ENCODE results near the gene BTLA.

BTLA gene

DNA sequence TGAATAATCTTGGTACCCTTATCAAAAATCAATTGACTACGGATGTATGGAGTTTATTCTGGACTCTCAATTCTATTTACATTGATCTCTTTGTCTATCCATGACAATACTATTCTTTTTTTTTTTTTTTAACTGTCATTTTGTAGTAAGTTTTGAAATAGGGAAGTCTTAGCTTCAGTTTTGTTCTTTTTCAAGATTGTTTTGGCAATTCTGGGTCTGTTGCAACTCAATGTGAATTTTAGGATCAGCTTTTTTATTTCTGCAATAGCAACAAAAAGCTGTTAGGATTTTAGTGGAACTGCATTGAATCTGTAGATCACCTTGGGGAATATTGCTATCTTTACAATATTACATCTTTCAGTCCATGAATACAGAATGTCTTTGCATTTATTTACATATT is 21.4 kb downstream of the BTLA start:
- TF ChIP-seq, protein P1, sequence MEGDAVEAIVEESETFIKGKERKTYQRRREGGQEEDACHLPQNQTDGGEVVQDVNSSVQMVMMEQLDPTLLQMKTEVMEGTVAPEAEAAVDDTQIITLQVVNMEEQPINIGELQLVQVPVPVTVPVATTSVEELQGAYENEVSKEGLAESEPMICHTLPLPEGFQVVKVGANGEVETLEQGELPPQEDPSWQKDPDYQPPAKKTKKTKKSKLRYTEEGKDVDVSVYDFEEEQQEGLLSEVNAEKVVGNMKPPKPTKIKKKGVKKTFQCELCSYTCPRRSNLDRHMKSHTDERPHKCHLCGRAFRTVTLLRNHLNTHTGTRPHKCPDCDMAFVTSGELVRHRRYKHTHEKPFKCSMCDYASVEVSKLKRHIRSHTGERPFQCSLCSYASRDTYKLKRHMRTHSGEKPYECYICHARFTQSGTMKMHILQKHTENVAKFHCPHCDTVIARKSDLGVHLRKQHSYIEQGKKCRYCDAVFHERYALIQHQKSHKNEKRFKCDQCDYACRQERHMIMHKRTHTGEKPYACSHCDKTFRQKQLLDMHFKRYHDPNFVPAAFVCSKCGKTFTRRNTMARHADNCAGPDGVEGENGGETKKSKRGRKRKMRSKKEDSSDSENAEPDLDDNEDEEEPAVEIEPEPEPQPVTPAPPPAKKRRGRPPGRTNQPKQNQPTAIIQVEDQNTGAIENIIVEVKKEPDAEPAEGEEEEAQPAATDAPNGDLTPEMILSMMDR (IDR thresholded peaks at IDR 0.05; ENCODE audit: low read depth, low read length, missing control alignments) = no peak
- no peak for DNase-seq (ENCODE audit: extremely low read depth, low read depth)

DNA sequence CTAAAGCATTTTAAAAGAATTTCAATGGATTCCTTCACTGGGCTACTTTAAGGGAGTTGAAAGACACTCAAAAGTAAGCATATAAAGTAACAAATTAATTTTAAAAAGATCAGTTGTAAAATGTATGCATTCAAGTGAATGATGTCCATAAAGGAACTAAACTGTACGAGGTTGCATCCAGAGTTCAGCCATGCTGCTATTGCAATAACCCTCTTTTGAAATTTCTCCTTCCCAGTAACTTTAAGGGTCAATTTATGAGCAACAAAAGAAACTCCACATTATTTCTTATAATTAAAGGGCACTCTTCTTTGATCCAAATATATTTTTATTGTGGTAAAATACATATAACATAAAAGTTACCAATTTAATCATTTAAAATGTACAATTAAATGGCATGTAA is 22.9 kb downstream of the BTLA start:
- H3K4me3 ChIP-seq (replicated peaks; ENCODE audit: low read depth, low read length) = no peak overlapping the region
- no peak for DNase-seq (ENCODE audit: extremely low read depth, low read depth)
- TF ChIP-seq, protein P1 (IDR thresholded peaks at IDR 0.05; ENCODE audit: low read depth, low read length, missing control alignments) = no peak

More for the DNA sequence above, 21.4 kb downstream of the BTLA start:
- no peak overlapping the region for H3K4me3 ChIP-seq (replicated peaks; ENCODE audit: low read depth, low read length)

GRCh38 chr3:112474796-112475195 is 24.5 kb downstream of the BTLA start:
- TF ChIP-seq, protein P1 (IDR thresholded peaks at IDR 0.05; ENCODE audit: low read depth, low read length, missing control alignments) = no peak
- DNase-seq (ENCODE audit: extremely low read depth, low read depth) = no peak

DNA sequence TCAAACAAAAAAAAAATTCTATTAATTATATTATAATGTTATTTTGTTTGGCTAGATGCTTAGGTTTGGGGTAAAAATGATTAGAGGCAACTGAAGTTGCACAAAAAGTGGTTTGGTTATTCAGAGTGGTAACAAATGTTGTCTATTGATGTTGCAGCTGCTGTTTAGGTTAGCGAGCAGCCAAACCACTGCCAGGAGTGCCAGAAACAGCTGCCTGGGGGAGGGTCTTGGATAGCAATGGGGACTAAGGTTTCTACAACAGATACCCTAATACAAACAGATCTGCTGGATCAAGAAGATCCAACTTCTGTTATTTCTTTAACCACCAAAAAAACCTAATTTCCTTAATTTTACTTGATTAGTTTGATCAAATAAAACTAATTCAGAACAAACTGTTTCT is 26.6 kb downstream of the BTLA start:
- no peak overlapping the region for H3K4me3 ChIP-seq (replicated peaks; ENCODE audit: low read depth, low read length)
- no peak for DNase-seq (ENCODE audit: extremely low read depth, low read depth)
- TF ChIP-seq, protein P1 (IDR thresholded peaks at IDR 0.05; ENCODE audit: low read depth, low read length, missing control alignments) = no peak

More at GRCh38 chr3:112474796-112475195, 24.5 kb downstream of the BTLA start:
- H3K4me3 ChIP-seq (replicated peaks; ENCODE audit: low read depth, low read length) = no peak overlapping the region

DNA sequence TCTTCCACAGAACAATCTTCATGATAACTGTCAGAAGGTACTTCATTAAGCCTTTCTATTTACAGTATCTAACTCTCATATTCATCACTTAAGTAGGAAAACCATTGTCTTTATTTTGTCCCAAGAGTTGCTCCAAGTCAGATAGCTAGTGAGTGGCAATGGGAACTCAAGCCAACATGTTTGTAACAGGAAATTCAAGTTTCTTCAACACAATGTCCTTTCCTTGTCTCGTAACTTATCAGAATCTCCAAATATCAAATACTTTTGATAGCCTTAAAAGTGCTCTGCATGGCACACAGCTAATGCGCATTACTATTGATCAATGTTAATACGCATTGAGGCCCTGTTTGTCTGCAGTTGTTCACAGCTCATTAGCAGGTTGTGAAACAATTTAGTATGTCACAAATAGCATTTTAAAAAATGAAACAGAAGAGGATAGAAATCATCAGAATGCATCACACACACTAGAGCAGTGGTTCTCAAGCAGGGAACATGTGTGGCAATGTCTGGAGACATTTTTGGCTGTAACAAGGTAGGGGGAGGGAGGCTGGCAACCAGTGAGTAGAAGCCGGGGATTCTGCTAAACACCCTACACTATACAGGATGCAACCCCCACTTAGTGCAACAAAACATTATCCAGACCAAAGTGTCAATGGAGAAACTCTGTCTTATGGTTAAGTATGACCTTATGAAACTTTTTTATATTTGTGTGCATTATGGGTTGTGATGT is 27.5 kb downstream of the BTLA start:
- TF ChIP-seq, protein P1 (IDR thresholded peaks at IDR 0.05; ENCODE audit: low read depth, low read length, missing control alignments) = no peak
- no peak for DNase-seq (ENCODE audit: extremely low read depth, low read depth)
- no peak overlapping the region for H3K4me3 ChIP-seq (replicated peaks; ENCODE audit: low read depth, low read length)

DNA sequence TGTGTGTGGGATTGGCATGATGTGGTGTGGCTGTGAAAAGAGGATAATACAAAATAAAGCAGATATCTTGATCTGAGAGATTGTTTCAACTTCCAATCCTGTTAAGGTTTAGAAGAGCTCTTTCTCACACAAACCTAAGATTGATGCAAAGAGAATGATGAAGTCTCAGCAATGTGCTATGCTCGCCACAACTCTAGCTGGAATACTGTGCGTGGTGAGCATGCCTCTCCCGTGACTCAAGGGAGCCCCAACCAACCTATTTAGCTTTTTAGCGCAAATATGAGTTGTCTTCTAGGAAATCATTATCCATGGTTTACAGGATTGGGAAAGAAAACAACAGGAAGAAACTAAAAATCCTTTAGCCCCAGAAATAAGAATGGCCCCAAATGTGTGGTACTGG is 28.5 kb downstream of the BTLA start:
- H3K4me3 ChIP-seq (replicated peaks; ENCODE audit: low read depth, low read length) = no peak overlapping the region
- DNase-seq (ENCODE audit: extremely low read depth, low read depth) = no peak
- TF ChIP-seq, protein P1 (IDR thresholded peaks at IDR 0.05; ENCODE audit: low read depth, low read length, missing control alignments) = no peak

DNA sequence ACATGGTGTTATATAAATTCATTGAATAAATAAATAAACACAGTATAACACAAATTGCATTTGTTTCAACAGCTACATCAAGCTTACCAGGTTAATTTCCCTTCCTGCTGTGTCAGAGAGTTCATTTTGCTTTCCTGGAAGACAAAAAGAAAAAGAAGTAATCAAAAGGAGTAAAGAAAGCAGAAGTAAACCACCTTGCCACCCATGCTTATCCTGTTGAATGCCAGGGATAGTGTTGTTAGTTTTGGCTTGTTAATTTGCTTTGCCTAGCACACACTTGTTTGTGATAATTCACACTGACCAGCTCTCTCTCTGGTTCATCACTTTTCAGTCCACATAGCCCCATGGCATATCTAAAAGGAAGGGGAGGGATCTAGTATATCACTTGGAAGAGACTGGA is 29.6 kb downstream of the BTLA start:
- no peak overlapping the region for H3K4me3 ChIP-seq (replicated peaks; ENCODE audit: low read depth, low read length)
- DNase-seq (ENCODE audit: extremely low read depth, low read depth) = no peak
- TF ChIP-seq, protein P1 (IDR thresholded peaks at IDR 0.05; ENCODE audit: low read depth, low read length, missing control alignments) = no peak
